K562 (cell line): Measurements from ENCODE around the gene OR7C1. TPM values are rescaled to one million over a fixed set of nuclear protein-coding genes. Genes with fewer than 3 reads are reported as not detected.
"Not testable (repeated sequence)": the region's sequence is repeated elsewhere in the genome, so short reads cannot be mapped to it uniquely, and the experiment has no call there.

Source experiments
- ATAC-seq: fragments of 200-7000 bp; cut with Tn5 transposase; 3 replicates; pipeline ENCODE4 v1.9.1; 2020; ENCODE audit warnings: moderate library complexity
- BruUV-seq: library from RNA; stranded (reverse); fragments of 400-500 nt; replicated peaks from 2 replicates; lab custom pipeline; 2021; lab: Mats Ljungman, UMichigan
- CTCF ChIA-PET: fragments of 300-600 bp; formaldehyde crosslinking; extraction: SDS; loops from one replicate; lab custom pipeline; 2021; ENCODE audit warnings: low intra/inter-chr PET ratio; lab: Yijun Ruan, JAX
- POLR2A ChIA-PET: fragments of 300-600, 350-650 bp; sonication (Branson Sonifier 250); formaldehyde crosslinking; extraction: SDS; loops from one replicate; lab custom pipeline; 2021; ENCODE audit warnings: antibody characterized with exemption, inconsistent platforms; lab: Yijun Ruan, JAX
- DNase-seq, 4 experiments: peaks; one replicate each; pipeline versions ENCODE4 v3.0.0 to v3.0.0-alpha.2; 2011 to 2018; ENCODE audit warnings: low spot score in 3 of 4, mixed read lengths in 3 of 4; ENCODE audit errors: extremely low read depth in 1 of 4
- FAIRE-seq: peaks from 2 replicates; lab custom pipeline; 2011; peaks lifted over from hg19 to GRCh38; lab: Jason Lieb, UNC
- H2AFZ ChIP-seq: 2 replicates; pipeline ENCODE4 v1.6.0; 2011; ENCODE audit warnings: low read depth, low read length, control low read depth, inconsistent platforms
- H3K27ac ChIP-seq: fragments of 200-600 bp; 3 replicates; pipeline ENCODE4 v1.8.0; 2011; ENCODE audit warnings: low read depth, mild to moderate bottlenecking, control low read depth, inconsistent platforms, low read length, moderate library complexity, mixed read lengths; ENCODE audit errors: extremely low read depth
- H3K27me3 ChIP-seq, 2 experiments: fragments of 300-600 bp in 1 of 2; 2 replicates in 1 of 2; 3 replicates in 1 of 2; pipeline versions ENCODE4 v1.6.0 to v1.8.0; 2011; ENCODE audit warnings: inconsistent platforms in 2 of 2, low read length in 2 of 2, mild to moderate bottlenecking in 1 of 2, mixed read lengths in 1 of 2, moderate library complexity in 1 of 2; ENCODE audit not compliant: control insufficient read depth in 2 of 2, insufficient read depth in 2 of 2
- H3K36me3 ChIP-seq: fragments of 300-600 bp; 3 replicates; pipeline ENCODE4 v1.8.0; 2011; ENCODE audit warnings: mild to moderate bottlenecking, low read length, inconsistent platforms; ENCODE audit not compliant: control insufficient read depth, insufficient read depth
- H3K4me1 ChIP-seq, 2 experiments: fragments of 200-600 bp in 1 of 2; replicated peaks in 1 of 2; 2 replicates in 1 of 2; 3 replicates in 1 of 2; pipeline versions ENCODE4 v1.5.1 to v1.8.0; 2011; ENCODE audit warnings: inconsistent platforms in 2 of 2, low read length in 2 of 2, mild to moderate bottlenecking in 1 of 2, mixed read lengths in 1 of 2, moderate library complexity in 1 of 2; ENCODE audit not compliant: control insufficient read depth in 2 of 2, insufficient read depth in 2 of 2
- H3K4me2 ChIP-seq: 2 replicates; pipeline ENCODE4 v1.6.1; 2011; ENCODE audit warnings: low read length, control low read depth, inconsistent platforms, mixed read lengths; ENCODE audit not compliant: insufficient read depth
- H3K4me3 ChIP-seq: fragments of 200-600 bp; sonication (generic), shearing (Covaris generic); 2 replicates; pipeline ENCODE4 v1.5.1; 2016; ENCODE audit warnings: control low read depth, inconsistent platforms
- H3K79me2 ChIP-seq: fragments of 200-600 bp; 3 replicates; pipeline ENCODE4 v1.8.0; 2011; ENCODE audit warnings: low read length, inconsistent platforms; ENCODE audit not compliant: control insufficient read depth, insufficient read depth
- H3K9ac ChIP-seq, 2 experiments: 2 replicates each; pipeline versions ENCODE4 v1.6.0 to v1.6.1; 2011; ENCODE audit warnings: low read depth in 2 of 2, low read length in 2 of 2, control low read depth in 1 of 2, inconsistent platforms in 1 of 2, mild to moderate bottlenecking in 1 of 2, mixed read lengths in 1 of 2; ENCODE audit not compliant: insufficient read depth in 1 of 2
- H3K9me1 ChIP-seq: one replicate; pipeline ENCODE4 v1.6.0; 2011; ENCODE audit warnings: inconsistent platforms, mild to moderate bottlenecking, low read length, moderate library complexity; ENCODE audit not compliant: control insufficient read depth, insufficient read depth
- H3K9me3 ChIP-seq: replicated peaks from 2 replicates; pipeline ENCODE4 v1.5.1; 2011; ENCODE audit warnings: low read depth, low read length, inconsistent platforms; ENCODE audit not compliant: control insufficient read depth, insufficient read depth
- H4K20me1 ChIP-seq: replicated peaks from 2 replicates; pipeline ENCODE4 v1.6.1; 2011; ENCODE audit warnings: low read length, inconsistent platforms, mixed read lengths; ENCODE audit not compliant: control insufficient read depth, insufficient read depth
- DEAF1 ChIP-seq: fragments of 450-650 bp; formaldehyde crosslinking; IDR thresholded peaks from 2 replicates; pipeline ENCODE4 v1.4.0; 2020; ENCODE audit warnings: mild to moderate bottlenecking, moderate library complexity
- NFIC ChIP-seq: fragments of 450-650 bp; IDR thresholded peaks from 2 replicates; pipeline ENCODE4 v1.6.1; 2017; ENCODE audit warnings: mild to moderate bottlenecking, inconsistent platforms
- NFIX ChIP-seq: fragments of 250-450 bp; sonication (Bioruptor Pico); IDR thresholded peaks from 2 replicates; pipeline ENCODE4 v1.4.0; 2020; ENCODE audit warnings: low read depth, mild to moderate bottlenecking, moderate library complexity
- ZBTB49 ChIP-seq: sonication (generic); formaldehyde crosslinking; IDR thresholded peaks from 2 replicates; pipeline ENCODE4 v1.8.0; 2022; ENCODE audit warnings: missing genetic modification reagents, mild to moderate bottlenecking, borderline replicate concordance
- WGBS: fragments of 100-300 bp; shearing (Covaris generic); methylation state at CpG from one replicate; pipeline ENCODE4 v1.1.6; 2016; ENCODE audit warnings: low coverage, mixed read lengths; ENCODE audit not compliant: insufficient coverage; ENCODE audit errors: missing lambda C conversion rate; 5-methylcytosine and 5-hydroxymethylcytosine counted together
- in situ Hi-C: fragments of 300-500 bp; cut with MboI; formaldehyde crosslinking; loops from 4 replicates; pipeline ENCODE4 v1.15.0; 2018; ENCODE audit warnings: inconsistent platforms, mixed read lengths
- intact Hi-C: fragments of 100-400 bp; cut with micrococcal nuclease; formaldehyde crosslinking; loops from 2 replicates; pipeline ENCODE4 v1.14.2; 2022
- polyA plus RNA-seq, 8 experiments: library from polyadenylated mRNA; depleted of rRNA in 4 of 8; stranded (reverse) in 5 of 8; unstranded in 3 of 8; fragments of >200 nt; fragmentation: Nextera tagmentation in 2 of 8; fragmentation: Illumina TruSeq in 1 of 8; extraction: Ambion mirVana in 2 of 8; extraction: Trizol in 1 of 8; gene quantifications; 2 replicates each; pipeline versions ENCODE4 v1.2.1 to v1.2.3, GENCODE V29; 2011 to 2014; ENCODE audit warnings: inconsistent platforms in 1 of 8, missing spikeins in 1 of 8
- total RNA-seq, 7 experiments: library from RNA; depleted of rRNA in 6 of 7; stranded (reverse); fragments of >200 nt in 6 of 7; fragmentation: Illumina TruSeq in 2 of 7; extraction: Trizol in 2 of 7; gene quantifications; 2 replicates each; pipeline versions ENCODE4 v1.2.1 to v1.2.3, GENCODE V29; 2011 to 2021; ENCODE audit warnings: low replicate concordance in 1 of 7

Gene OR7C1
- total and polyA plus RNA-seq, 9 of the 15 experiments (the other 6 are each of a cell fraction or from before 2014, with no cell fraction given): 0.01 to 0.18 (median 0.10) TPM; not detected in 1

GRCh38 chr19:14795078-14795721 lies 39.8 kb downstream of the OR7C1 start (continued):
- no peak for TF ChIP-seq DEAF1
- TF ChIP-seq ZBTB49 (CRISPR knock-in tag): no peak

GRCh38 chr19:14792250-14792649 lies 42.7 kb downstream of the OR7C1 start:
- H4K20me1 ChIP-seq, H3K4me3 ChIP-seq, POLR2A ChIA-PET, H3K27me3 ChIP-seq, H3K79me2 ChIP-seq, BruUV-seq, H3K9ac ChIP-seq, H3K4me2 ChIP-seq, in situ Hi-C loops, H3K4me1 ChIP-seq, FAIRE-seq, H3K9me3 ChIP-seq, intact Hi-C loops, H2AFZ ChIP-seq, H3K9me1 ChIP-seq, DNase-seq, H3K36me3 ChIP-seq, H3K27ac ChIP-seq, CTCF ChIA-PET, ATAC-seq: not testable (repeated sequence)
- TF ChIP-seq NFIC (peak; percentile 74), NFIX (CRISPR knock-in tag) (peak; percentile 25; the same call in 1 of the 2 replicates)
- 55% methylated on average over 6 of the region's 6 CpGs for WGBS
